IPS-15b (cell line): ENCODE data around the gene PKN1.
"Not testable (repeated sequence)": the region's sequence is repeated elsewhere in the genome, so short reads cannot be mapped to it uniquely, and the experiment has no call there.

ENCODE experiments used
- H3K27me3 ChIP-seq: one replicate; pipeline ENCODE4 v1.6.1; 2013; ENCODE audit warnings: low read length; ENCODE audit not compliant: control insufficient read depth, insufficient read depth
- H3K36me3 ChIP-seq: one replicate; pipeline ENCODE4 v1.6.1; 2013; ENCODE audit warnings: low read length; ENCODE audit not compliant: control insufficient read depth, insufficient read depth
- H3K4me1 ChIP-seq: one replicate; pipeline ENCODE4 v1.6.1; 2013; ENCODE audit warnings: mild to moderate bottlenecking, low read length; ENCODE audit not compliant: control insufficient read depth, insufficient read depth
- H3K4me3 ChIP-seq: one replicate; pipeline ENCODE4 v1.5.1; 2013; ENCODE audit warnings: low read depth, low read length
- H3K9ac ChIP-seq: one replicate; pipeline ENCODE4 v1.6.1; 2013; ENCODE audit warnings: low read depth, mild to moderate bottlenecking, low read length
- H3K9me3 ChIP-seq: one replicate; pipeline ENCODE4 v1.6.1; 2013; ENCODE audit warnings: mild to moderate bottlenecking, low read length; ENCODE audit not compliant: control insufficient read depth, insufficient read depth

The PKN1 gene

DNA sequence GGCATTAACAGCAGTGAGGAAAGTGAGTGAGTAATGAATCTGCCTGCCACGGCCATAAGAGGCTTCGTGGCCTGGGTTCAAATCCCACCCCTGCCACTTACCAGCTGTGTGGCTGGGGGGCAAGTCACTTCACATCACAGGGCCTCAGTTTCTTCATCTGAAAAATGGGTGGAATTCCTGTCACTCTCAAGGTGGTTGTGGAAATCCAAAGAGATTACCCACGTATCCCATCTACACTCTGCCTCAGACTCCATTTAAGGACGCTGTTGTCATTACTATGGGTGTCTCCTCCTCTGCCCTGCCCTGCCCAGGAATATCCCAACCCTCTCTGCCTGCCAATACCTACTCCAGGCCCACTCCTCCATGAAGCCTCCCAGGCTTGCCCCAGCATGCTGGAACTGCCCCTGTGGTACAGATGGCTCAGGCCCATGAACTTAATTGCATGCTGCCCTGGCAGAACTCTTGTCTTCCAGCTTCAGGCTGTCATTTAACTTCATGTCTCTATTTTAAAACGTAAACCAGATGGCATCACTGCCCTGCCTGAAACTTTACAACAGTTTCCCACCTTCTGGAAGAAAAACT is 59.7 kb downstream of the PKN1 start:
- Histone ChIP-seq H3K27me3 (no peaks in the 10 kb centered on the region), H3K4me1 (peaks cover 5% of the 10 kb centered on the region), H3K9me3 (no peaks in the 10 kb centered on the region), H3K9ac (no peak overlapping the region), H3K36me3 (peaks cover 9% of the 10 kb centered on the region), H3K4me3 (no peak overlapping the region)

DNA sequence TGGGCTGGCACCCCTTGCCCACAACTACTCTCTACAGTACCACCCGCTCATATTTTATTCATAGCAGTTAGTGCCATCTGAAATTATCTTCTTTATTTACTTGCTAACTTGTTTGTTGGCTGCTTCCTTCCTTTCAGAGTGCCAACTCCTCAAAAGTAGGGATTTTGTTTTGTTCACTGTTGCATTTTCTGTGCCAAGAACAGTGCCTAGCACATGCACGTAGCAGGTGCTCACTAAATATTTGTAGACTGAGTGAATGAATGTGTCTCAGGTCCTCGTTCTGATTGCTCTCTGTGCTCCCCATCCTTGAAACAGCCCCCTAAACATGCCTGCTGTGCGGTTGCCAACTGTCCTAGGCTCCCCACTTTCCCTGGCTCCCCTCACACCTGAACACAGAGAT is 61.3 kb downstream of the PKN1 start:
- Histone ChIP-seq H3K4me1 (peaks cover 5% of the 10 kb centered on the region), H3K36me3 (peaks cover 9% of the 10 kb centered on the region), H3K9me3 (no peaks in the 10 kb centered on the region), H3K27me3 (no peaks in the 10 kb centered on the region), H3K9ac (no peak overlapping the region), H3K4me3 (peak overlapping the region; percentile 70)

DNA sequence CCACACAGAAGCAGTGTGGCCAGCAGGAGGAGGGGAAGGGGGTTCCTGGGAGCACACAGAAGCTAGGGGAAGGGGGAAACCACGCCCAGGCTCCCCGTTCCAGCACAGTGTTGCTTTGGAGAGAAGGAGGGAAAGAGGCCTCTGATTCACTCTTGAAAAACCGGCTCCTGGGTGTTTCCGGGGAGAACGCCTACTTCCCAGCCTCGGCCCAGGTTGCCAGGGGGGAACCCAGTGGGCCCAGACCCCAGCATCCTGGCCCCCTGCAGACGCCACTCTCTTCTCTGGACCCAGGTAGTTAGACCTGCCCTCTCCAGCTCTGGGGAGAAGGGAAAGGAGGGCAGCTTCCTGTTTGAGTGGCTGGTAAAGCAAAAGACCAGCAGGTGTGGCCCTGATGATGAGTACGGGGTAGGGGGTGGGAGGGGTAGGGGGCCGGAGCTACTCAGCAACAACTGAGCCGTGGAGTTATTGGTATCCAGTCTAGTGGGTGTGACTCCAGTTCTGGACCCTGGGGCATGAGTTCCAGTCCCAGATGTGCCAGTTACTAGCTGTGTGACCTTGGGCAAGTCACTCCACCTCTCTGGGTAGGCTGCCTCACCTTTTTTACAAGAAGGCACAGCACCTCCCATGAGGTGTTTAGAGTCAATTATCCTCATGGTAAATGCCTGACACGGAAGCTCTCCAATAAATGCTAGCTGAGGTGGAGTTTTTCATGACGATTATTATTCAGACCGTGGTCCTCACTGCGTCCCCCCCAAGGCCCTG is 62.0 kb downstream of the PKN1 start:
- no peak overlapping the region for H3K9ac ChIP-seq
- H3K27me3 ChIP-seq: no peaks in the 10 kb centered on the region
- peak overlapping the region; percentile 70 for H3K4me3 ChIP-seq
- peaks cover 9% of the 10 kb centered on the region for H3K36me3 ChIP-seq
- H3K4me1 ChIP-seq: peaks cover 5% of the 10 kb centered on the region
- H3K9me3 ChIP-seq: no peaks in the 10 kb centered on the region

DNA sequence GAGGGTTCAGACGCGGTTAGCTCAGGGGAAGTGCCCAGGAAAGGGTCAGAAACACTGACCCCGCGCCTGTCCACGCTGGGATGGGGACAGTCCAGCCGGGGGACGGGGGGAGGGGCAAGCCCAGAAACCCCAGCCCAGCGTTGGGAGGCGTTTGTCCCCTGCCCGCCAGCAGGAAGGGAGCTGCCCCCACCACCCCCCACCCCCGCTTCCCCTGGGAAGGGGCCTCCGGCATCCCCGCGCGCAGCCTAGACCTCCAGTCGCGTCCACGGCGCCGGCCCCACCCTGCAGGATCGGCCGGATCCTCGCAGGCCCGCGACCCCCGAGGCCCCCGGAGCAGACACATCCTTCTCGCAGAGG is 62.5 kb downstream of the PKN1 start:
- peak overlapping the region; percentile 70 for H3K4me3 ChIP-seq
- no peaks in the 10 kb centered on the region for H3K9me3 ChIP-seq
- H3K4me1 ChIP-seq: peaks cover 5% of the 10 kb centered on the region
- no peaks in the 10 kb centered on the region for H3K27me3 ChIP-seq
- H3K36me3 ChIP-seq: peaks cover 9% of the 10 kb centered on the region
- no peak overlapping the region for H3K9ac ChIP-seq

DNA sequence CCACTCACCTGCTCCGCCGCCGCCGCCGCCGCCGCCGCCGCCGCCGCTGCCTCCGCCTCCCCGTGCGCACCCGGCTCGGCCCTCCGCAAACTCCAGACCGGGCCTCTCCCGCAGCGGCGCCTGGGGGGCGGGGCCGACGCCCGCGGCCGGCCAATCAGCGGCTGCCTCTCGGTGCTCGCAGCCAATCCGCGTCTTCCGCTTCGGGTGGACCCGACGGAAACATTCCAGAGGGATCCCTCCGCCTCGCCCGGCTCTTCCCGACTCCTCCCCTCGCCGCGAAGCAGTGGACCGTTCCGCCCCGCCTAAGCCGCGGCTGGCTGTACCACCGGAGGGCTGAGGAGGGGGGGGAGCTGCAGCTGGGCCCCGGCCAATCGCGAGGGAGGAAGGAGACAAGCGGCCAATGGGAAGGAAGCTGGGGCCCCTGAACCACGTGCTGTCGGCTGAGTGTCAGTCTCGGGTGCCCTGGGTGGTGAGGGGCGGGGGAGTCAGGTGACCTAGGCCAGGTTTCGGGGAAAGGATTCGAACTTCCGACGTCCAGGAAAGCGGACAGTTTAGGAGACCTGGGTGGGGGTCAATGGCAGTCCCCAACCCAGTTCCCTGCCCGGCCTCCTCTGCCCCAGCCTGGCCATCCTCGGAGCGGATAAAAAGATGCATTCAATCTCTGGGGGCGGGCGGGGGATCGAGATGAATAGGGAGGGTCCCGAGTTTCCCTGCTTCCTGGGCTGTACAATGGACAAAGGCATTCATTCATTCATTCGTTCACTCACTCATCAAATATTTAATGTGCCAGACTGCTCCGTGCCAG is 63.1 kb downstream of the PKN1 start, which contains the start of gene GIPC1:
TSS of gene GIPC1 (minus strand) at position 99 of the 805 bp plus-strand sequence. CDS start 13,151 bp downstream, outside the sequence.
- H3K4me3 ChIP-seq: peak within 1 kb of the TSS; percentile 70
- H3K9me3 ChIP-seq: no peaks in the 10 kb centered on the region
- H3K27me3 ChIP-seq: no peaks in the 10 kb centered on the region
- peaks cover 5% of the 10 kb centered on the region for H3K4me1 ChIP-seq
- H3K9ac ChIP-seq: no peak within 1 kb of the TSS
- H3K36me3 ChIP-seq: peaks cover 9% of the 10 kb centered on the region

DNA sequence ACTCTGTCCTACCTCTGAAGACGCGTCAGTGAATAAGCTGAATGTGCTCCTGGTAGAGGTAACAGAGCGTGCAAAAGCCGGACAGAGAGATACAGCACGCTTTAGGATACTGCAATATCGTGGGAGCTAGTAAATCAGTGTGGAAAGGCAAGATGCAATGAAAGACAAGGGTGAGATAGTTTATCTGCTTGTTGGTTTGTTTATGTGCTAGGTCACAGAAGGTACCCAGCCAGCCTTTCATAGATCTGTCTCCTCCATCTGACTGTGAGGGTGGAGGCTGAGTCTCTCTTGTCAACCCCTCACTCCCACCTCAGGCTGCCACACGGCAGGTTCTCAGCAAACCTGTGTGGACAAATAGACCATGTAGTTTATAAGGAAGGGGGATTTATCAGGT is 63.7 kb downstream of the PKN1 start:
- no peak overlapping the region for H3K9ac ChIP-seq
- no peaks in the 10 kb centered on the region for H3K27me3 ChIP-seq
- peaks cover 5% of the 10 kb centered on the region for H3K4me1 ChIP-seq
- no peaks in the 10 kb centered on the region for H3K9me3 ChIP-seq
- peaks cover 4% of the 10 kb centered on the region for H3K36me3 ChIP-seq
- H3K4me3 ChIP-seq: peak overlapping the region; percentile 38

DNA sequence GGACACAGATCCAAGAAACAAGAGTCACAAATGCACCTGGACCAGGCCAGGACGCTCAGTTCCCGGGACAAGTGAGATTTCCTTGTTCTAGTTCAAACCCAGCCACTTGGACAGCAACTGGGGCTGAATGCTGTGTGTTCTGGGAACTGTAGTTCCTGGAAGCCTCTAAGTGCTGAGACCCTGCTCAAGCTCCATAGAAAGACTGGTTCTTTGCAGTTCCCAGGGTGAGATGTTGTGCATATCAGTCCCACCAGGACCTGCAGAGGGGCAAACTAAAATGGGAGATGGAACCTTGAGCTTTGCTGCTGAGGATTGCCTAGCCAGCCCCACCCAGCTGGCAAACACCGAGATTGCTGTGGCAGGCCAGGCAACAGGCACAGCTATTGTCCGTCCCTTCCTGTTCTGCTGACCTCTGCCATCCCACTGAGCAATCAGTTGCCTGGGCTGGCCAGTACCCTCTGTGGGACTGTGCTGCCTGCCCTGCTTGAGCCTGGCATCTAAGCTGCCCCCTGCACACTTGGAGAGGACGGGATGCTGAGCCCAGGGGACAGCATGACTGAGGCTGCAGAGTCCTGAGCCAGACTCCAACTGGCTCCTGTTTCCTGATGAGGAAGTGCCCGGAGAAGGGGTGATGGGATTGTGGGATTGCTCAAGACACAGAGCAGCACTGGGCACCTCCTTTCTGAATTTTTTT is 64.3 kb downstream of the PKN1 start:
- no peak overlapping the region for H3K4me3 ChIP-seq
- no peaks in the 10 kb centered on the region for H3K9me3 ChIP-seq
- H3K4me1 ChIP-seq: peaks cover 5% of the 10 kb centered on the region
- no peak overlapping the region for H3K9ac ChIP-seq
- H3K27me3 ChIP-seq: no peaks in the 10 kb centered on the region
- H3K36me3 ChIP-seq: peaks cover under 1% of the 10 kb centered on the region

DNA sequence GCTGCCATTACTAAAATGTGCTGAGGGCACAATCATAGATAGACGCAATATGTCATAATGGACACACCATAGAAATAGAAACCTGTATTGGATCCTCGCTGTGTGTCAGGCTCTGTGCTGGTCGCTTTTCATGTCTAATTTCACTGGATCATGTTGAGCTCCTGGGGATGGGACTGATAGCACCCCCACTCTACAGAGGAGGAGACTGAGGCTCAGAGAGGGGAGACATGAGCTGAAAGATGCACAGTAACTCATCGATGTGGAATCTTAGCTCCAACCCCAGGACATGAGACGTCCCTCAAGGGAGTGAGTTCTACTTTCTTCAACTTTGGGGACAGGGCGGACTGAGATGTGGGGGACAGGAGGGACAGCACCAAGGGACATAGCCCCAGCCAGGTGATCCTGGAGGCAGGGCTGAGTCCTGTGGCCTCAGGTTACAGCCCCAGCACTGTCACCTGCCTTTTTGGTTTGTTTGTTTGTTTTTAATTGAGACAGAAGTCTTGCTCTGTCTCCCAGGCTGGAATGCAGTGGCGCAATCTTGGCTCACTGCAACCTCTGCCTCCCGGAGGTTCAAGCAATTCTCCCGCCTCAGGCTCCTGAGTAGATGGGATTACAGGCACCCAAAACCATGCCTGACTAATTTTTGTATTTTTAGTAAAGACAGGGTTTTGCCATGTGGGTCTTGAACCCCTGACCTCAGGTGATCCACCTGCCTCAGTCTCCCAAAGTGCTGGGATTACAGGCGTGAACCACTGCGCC is 69.4 kb downstream of the PKN1 start:
- H3K4me3 ChIP-seq: no peak overlapping the region
- H3K9ac ChIP-seq: no peak overlapping the region
- H3K4me1 ChIP-seq: no peaks in the 10 kb centered on the region
- no peaks in the 10 kb centered on the region for H3K9me3 ChIP-seq
- H3K36me3 ChIP-seq: no peaks in the 10 kb centered on the region
- H3K27me3 ChIP-seq: no peaks in the 10 kb centered on the region

DNA sequence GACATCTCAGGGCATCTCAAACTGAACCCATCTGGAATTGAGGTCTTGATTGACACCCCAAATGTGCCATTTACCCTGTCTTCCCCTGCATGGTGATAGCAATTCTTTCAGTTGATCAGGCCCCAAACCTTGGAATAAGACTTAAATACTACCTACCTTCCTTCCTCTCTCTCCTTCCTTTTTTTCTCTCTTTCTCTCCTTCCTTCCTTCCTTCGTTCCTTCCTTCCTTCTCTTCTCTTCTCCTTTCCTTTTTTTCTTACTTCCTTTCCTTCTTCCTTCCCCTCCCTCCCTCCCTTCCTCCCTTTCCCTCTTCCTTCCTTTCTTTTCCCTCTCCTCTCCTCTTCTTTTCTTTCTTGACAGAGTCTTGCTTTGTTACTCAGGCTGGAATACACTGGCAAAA is 70.2 kb downstream of the PKN1 start:
- no peaks in the 10 kb centered on the region for H3K36me3 ChIP-seq
- no peak overlapping the region for H3K4me3 ChIP-seq
- H3K9me3 ChIP-seq: no peaks in the 10 kb centered on the region
- H3K4me1 ChIP-seq: no peaks in the 10 kb centered on the region
- H3K27me3 ChIP-seq: no peaks in the 10 kb centered on the region
- no peak overlapping the region for H3K9ac ChIP-seq

DNA sequence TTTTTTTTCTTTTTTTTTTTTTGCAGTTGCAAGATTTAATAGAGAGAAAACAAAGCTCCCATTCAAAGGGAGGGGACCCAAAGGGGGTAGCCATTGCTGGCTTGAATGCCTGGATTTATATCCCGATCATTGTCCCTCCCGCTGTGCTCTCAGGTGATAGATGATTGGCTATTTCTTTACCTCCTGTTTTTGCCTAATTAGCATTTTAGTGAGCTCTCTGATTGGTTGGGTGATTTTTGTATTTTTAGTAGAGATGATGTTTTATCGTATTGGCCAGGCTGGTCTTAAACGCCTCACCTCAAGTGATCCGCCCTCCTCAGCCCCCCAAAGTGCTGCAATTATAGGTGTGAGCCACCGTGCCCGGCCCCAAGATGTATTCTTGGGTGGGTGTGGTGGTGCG is 71.5 kb downstream of the PKN1 start:
- not testable (repeated sequence) for H3K27me3 ChIP-seq, H3K36me3 ChIP-seq, H3K4me1 ChIP-seq, H3K9ac ChIP-seq, H3K9me3 ChIP-seq, H3K4me3 ChIP-seq
